Mucosa of stomach (tissue), 1 donor: Measurements from ENCODE around the gene NSMF.

Source experiments
- H3K27me3 ChIP-seq: one replicate; pipeline ENCODE4 v1.7.0; 2013; ENCODE audit warnings: mild to moderate bottlenecking, low read length; ENCODE audit not compliant: control insufficient read depth, insufficient read depth
- H3K36me3 ChIP-seq: one replicate; pipeline ENCODE4 v1.7.0; 2013; ENCODE audit warnings: low read length; ENCODE audit not compliant: control insufficient read depth, insufficient read depth
- H3K4me1 ChIP-seq: one replicate; pipeline ENCODE4 v1.7.0; 2013; ENCODE audit warnings: mild to moderate bottlenecking, low read length; ENCODE audit not compliant: control insufficient read depth, insufficient read depth
- H3K4me3 ChIP-seq: one replicate; pipeline ENCODE4 v1.7.0; 2013; ENCODE audit warnings: low read length
- H3K9ac ChIP-seq: one replicate; pipeline ENCODE4 v1.7.0; 2013; ENCODE audit warnings: mild to moderate bottlenecking, low read length, moderate library complexity
- H3K9me3 ChIP-seq: one replicate; pipeline ENCODE4 v1.7.0; 2013; ENCODE audit warnings: mild to moderate bottlenecking, low read length, moderate library complexity; ENCODE audit not compliant: control insufficient read depth
- donor health status: Pancreatic carcinoma.

NSMF gene

GRCh38 chr9:137433916-137434431 lies 25.2 kb downstream of the NSMF start:
- peaks cover 46% of the 10 kb centered on the region for H3K4me1 ChIP-seq
- H3K36me3 ChIP-seq = no peaks in the 10 kb centered on the region
- H3K9ac ChIP-seq = no peak overlapping the region
- H3K9me3 ChIP-seq = no peaks in the 10 kb centered on the region
- H3K27me3 ChIP-seq = no peaks in the 10 kb centered on the region
- H3K4me3 ChIP-seq = no peak overlapping the region

GRCh38 chr9:137433349-137433915 lies 25.7 kb downstream of the NSMF start:
- Histone ChIP-seq H3K4me1 (peaks cover 47% of the 10 kb centered on the region), H3K4me3 (no peak overlapping the region), H3K36me3 (no peaks in the 10 kb centered on the region), H3K9ac (no peak overlapping the region), H3K9me3 (no peaks in the 10 kb centered on the region), H3K27me3 (no peaks in the 10 kb centered on the region)

- Histone ChIP-seq H3K4me1 (peaks cover 48% of the 10 kb centered on the region), H3K36me3 (no peaks in the 10 kb centered on the region), H3K9me3 (no peaks in the 10 kb centered on the region), H3K9ac (no peak overlapping the region), H3K4me3 (no peak overlapping the region), H3K27me3 (no peaks in the 10 kb centered on the region)
Measured at GRCh38 chr9:137432687-137433348, 26.3 kb downstream of the NSMF start.

- no peaks in the 10 kb centered on the region for H3K9me3 ChIP-seq
- H3K27me3 ChIP-seq = no peaks in the 10 kb centered on the region
- H3K4me3 ChIP-seq = no peak overlapping the region
- no peak overlapping the region for H3K9ac ChIP-seq
- H3K36me3 ChIP-seq = no peaks in the 10 kb centered on the region
- peaks cover 35% of the 10 kb centered on the region for H3K4me1 ChIP-seq
Measured at GRCh38 chr9:137431416-137431931, 27.7 kb downstream of the NSMF start.

GRCh38 chr9:137430723-137431415 lies 28.3 kb downstream of the NSMF start:
- Histone ChIP-seq H3K4me1 (peaks cover 29% of the 10 kb centered on the region), H3K4me3 (no peak overlapping the region), H3K9ac (no peak overlapping the region), H3K36me3 (no peaks in the 10 kb centered on the region), H3K27me3 (no peaks in the 10 kb centered on the region), H3K9me3 (no peaks in the 10 kb centered on the region)

DNA sequence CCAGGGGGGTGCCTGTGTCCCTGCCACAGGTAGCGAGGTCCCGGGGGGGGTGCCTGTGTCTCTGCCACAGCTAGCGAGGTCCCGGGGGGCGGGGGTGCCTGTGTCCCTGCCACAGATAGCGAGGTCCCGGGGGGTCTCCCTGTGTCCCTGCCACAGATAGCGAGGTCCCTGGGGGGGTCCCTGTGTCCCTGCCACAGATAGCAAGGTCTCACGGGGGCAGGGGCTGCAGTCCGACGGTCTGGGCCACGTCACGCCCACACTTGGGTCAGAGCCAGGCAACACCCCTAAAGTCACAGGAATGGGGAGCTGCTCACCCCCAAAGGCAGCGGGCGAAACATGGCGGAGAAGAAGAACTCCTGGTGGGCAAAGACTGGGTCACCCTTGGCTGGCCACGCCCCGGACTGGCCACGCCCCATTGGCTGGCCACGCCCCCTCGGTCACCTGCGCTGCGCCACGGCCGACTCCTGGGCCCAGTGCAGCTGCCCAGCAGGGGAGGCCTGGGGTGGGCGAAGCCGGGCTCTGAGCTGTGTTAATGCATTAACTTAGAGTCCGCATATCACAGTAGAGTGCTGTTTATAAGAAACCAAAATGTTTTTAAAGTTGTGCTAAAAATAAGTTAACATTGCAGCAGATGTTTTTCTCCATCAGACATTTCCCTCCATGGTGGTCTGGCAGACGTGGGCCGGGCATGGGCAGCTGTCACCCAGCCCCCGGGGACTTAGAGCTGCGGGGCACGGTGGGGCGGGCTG lies 29.0 kb downstream of the NSMF start:
- no peaks in the 10 kb centered on the region for H3K9me3 ChIP-seq
- peaks cover 22% of the 10 kb centered on the region for H3K4me1 ChIP-seq
- H3K4me3 ChIP-seq = no peak overlapping the region
- no peaks in the 10 kb centered on the region for H3K27me3 ChIP-seq
- no peak overlapping the region for H3K9ac ChIP-seq
- no peaks in the 10 kb centered on the region for H3K36me3 ChIP-seq

GRCh38 chr9:137429546-137429890 lies 29.6 kb downstream of the NSMF start:
- Histone ChIP-seq H3K9ac (no peak overlapping the region), H3K36me3 (no peaks in the 10 kb centered on the region), H3K4me1 (peaks cover 17% of the 10 kb centered on the region), H3K9me3 (no peaks in the 10 kb centered on the region), H3K4me3 (no peak overlapping the region), H3K27me3 (no peaks in the 10 kb centered on the region)

DNA sequence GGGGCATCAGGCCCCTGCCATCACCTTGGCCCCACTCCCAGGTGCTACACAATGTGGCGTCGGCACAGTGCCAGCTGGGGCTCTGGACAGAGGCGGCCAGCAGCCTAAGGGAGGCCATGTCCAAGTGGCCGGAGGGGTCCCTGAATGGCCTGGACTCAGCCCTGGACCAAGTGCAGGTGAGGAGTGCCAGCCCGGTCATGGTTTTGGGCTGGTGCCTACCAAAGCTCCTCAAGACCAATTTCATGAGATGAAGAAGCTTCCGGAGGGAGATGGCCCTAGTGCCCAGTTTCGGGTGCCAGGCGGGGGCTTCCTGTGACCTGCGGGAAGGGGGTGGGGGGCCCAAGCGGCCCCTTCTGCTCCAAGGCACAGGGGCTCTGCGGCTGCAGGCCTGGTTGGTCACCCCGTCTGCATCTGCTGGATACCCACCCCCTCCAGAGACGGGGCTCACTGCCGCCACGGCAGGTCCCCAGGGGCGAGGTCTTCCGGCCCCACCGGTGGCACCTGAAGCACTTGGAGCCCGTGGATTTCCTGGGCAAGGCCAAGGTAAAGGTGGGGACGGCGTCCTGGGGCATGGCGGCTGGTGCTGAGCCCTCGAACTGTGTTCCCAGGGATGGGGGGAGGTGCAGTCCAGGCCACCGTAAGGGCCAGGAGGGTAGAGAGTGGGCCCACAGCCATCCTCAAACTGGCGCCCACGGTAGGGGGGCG lies 30.1 kb downstream of the NSMF start:
- Histone ChIP-seq H3K4me3 (no peak overlapping the region), H3K4me1 (peaks cover 22% of the 10 kb centered on the region), H3K9ac (no peak overlapping the region), H3K27me3 (no peaks in the 10 kb centered on the region), H3K36me3 (no peaks in the 10 kb centered on the region), H3K9me3 (no peaks in the 10 kb centered on the region)

DNA sequence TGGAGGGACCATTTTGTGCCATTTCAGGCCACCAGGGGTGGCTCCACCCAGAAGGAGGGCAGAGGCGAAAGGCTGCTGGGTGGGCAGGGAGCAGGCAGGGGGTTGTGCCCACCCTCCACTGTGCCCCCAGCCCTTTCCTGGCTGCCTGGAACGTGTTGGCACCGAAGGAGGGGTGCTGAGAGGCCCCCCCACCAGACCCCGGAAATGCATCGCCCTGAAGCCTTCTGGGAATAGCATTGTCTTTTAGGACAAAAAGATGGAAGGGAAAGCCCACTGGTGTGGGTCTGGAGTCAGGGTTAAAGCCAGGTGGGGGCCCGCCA lies 30.9 kb downstream of the NSMF start:
- no peak overlapping the region for H3K9ac ChIP-seq
- no peak overlapping the region for H3K4me3 ChIP-seq
- no peaks in the 10 kb centered on the region for H3K9me3 ChIP-seq
- no peaks in the 10 kb centered on the region for H3K36me3 ChIP-seq
- H3K4me1 ChIP-seq = peaks cover 24% of the 10 kb centered on the region
- no peaks in the 10 kb centered on the region for H3K27me3 ChIP-seq

- no peaks in the 10 kb centered on the region for H3K27me3 ChIP-seq
- H3K9ac ChIP-seq = no peak overlapping the region
- H3K36me3 ChIP-seq = no peaks in the 10 kb centered on the region
- H3K4me3 ChIP-seq = no peak overlapping the region
- no peaks in the 10 kb centered on the region for H3K9me3 ChIP-seq
- H3K4me1 ChIP-seq = peaks cover 24% of the 10 kb centered on the region
Measured at GRCh38 chr9:137427454-137428310, 31.5 kb downstream of the NSMF start.
